Esophagus (tissue), 2 donors: ENCODE results near the gene LRRC9. TPM values are rescaled to one million over a fixed set of nuclear protein-coding genes. Genes with fewer than 3 reads are reported as not detected.

Experiments
- H3K27ac ChIP-seq, 2 donors: one replicate each; pipeline ENCODE4 v1.5.1; 2013; ENCODE audit warnings: low read depth in 2 of 2, mild to moderate bottlenecking in 2 of 2, inconsistent platforms in 1 of 2, low read length in 1 of 2, moderate library complexity in 1 of 2
- H3K27me3 ChIP-seq, 2 donors: one replicate each; pipeline ENCODE4 v1.6.1; 2013; ENCODE audit warnings: low read length in 2 of 2, control low read depth in 1 of 2, mild to moderate bottlenecking in 1 of 2; ENCODE audit not compliant: insufficient read depth in 2 of 2, control insufficient read depth in 1 of 2
- H3K36me3 ChIP-seq, 2 donors: one replicate each; pipeline ENCODE4 v1.6.1; 2013; ENCODE audit warnings: low read length in 1 of 2; ENCODE audit not compliant: control insufficient read depth in 2 of 2, insufficient read depth in 2 of 2
- H3K4me1 ChIP-seq, 2 donors: one replicate each; pipeline ENCODE4 v1.6.1; 2013; ENCODE audit warnings: low read length in 1 of 2; ENCODE audit not compliant: control insufficient read depth in 2 of 2, insufficient read depth in 2 of 2
- H3K4me3 ChIP-seq, 2 donors: one replicate each; pipeline ENCODE4 v1.5.1; 2013; ENCODE audit warnings: low read length in 2 of 2, mild to moderate bottlenecking in 2 of 2, low read depth in 1 of 2, moderate library complexity in 1 of 2
- H3K9me3 ChIP-seq, 2 donors: one replicate each; pipeline ENCODE4 v1.6.1; 2013; ENCODE audit warnings: mild to moderate bottlenecking in 2 of 2, low read depth in 1 of 2, low read length in 1 of 2, moderate library complexity in 1 of 2; ENCODE audit not compliant: control insufficient read depth in 2 of 2, insufficient read depth in 1 of 2
- WGBS, 2 donors: extraction: QIAGEN DNeasy Blood & Tissue Kit; methylation state at CpG; one replicate each; pipeline ENCODE4 v1.1.7; 2013; 5-methylcytosine and 5-hydroxymethylcytosine counted together
- polyA plus RNA-seq, 2 donors: library from polyadenylated mRNA; stranded (reverse); fragments of 200-250 nt; gene quantifications; one replicate each; pipeline ENCODE4 v1.2.3, GENCODE V29; 2013
- donor health status: healthy with polysubstance abuse.
- donor health status: Bipolar disorder and iron deficiency.

Gene LRRC9
- polyA plus RNA-seq, 2 donors = under 0.01 TPM; not detected in 1

GRCh38 chr14:60085693-60086092 is 165.7 kb downstream of the LRRC9 start:
- 92 to 93% methylated on average over 3 of the region's 3 CpGs for WGBS, 2 donors

GRCh38 chr14:60087668-60088067 is 167.7 kb downstream of the LRRC9 start:
- no peaks in the 10 kb centered on the region for H3K9me3 ChIP-seq
- H3K4me3 ChIP-seq = no peak overlapping the region
- 87 to 91% methylated on average over 3 of the region's 3 CpGs for WGBS, 2 donors
- H3K36me3 ChIP-seq = no peaks in the 10 kb centered on the region
- no peaks in the 10 kb centered on the region for H3K4me1 ChIP-seq
- H3K27ac ChIP-seq = no peak overlapping the region
- H3K27me3 ChIP-seq = no peaks in the 10 kb centered on the region

More at GRCh38 chr14:60085693-60086092, 165.7 kb downstream of the LRRC9 start:
- Histone ChIP-seq H3K27ac (no peak overlapping the region), H3K36me3 (no peaks in the 10 kb centered on the region), H3K4me3 (no peak overlapping the region), H3K9me3 (no peaks in the 10 kb centered on the region), H3K4me1 (no peaks in the 10 kb centered on the region), H3K27me3 (no peaks in the 10 kb centered on the region)

- 62 to 74% methylated on average over 4 of the region's 4 CpGs for WGBS, 2 donors
- Histone ChIP-seq H3K27me3 (no peaks in the 10 kb centered on the region), H3K36me3 (no peaks in the 10 kb centered on the region), H3K9me3 (no peaks in the 10 kb centered on the region), H3K27ac (no peak overlapping the region), H3K4me3 (no peak overlapping the region), H3K4me1 (no peaks in the 10 kb centered on the region)
These were observed 169.3 kb downstream of the LRRC9 start for GRCh38 chr14:60089221-60089620.

- WGBS, 2 donors = 9% methylated on average over 16 of the region's 16 CpGs
- Histone ChIP-seq H3K27me3 (no peaks in the 10 kb centered on the region), H3K36me3 (no peaks in the 10 kb centered on the region), H3K27ac (peak overlapping the region; percentile 98 to 100), H3K4me1 (peaks cover 0 to 3% of the 10 kb centered on the region in 2 donors), H3K9me3 (no peaks in the 10 kb centered on the region), H3K4me3 (peak overlapping the region; percentile 72 to 95)
These were observed 171.0 kb downstream of the LRRC9 start for GRCh38 chr14:60090864-60091519.

GRCh38 chr14:60091550-60092525 is 171.9 kb downstream of the LRRC9 start, which contains the start of gene PCNX4:
PCNX4 (plus strand) TSS chr14:60091923; CDS start chr14:60107639, 15,716 bp downstream.
- Histone ChIP-seq H3K4me3 (peak within 1 kb of the TSS; percentile 72 to 95), H3K4me1 (peaks cover 0 to 3% of the 10 kb centered on the region in 2 donors), H3K9me3 (no peaks in the 10 kb centered on the region), H3K27ac (peak within 1 kb of the TSS; percentile 98 to 100), H3K36me3 (no peaks in the 10 kb centered on the region), H3K27me3 (no peaks in the 10 kb centered on the region)
- 0% methylated on average over 88 of the region's 88 CpGs for WGBS, 2 donors

GRCh38 chr14:60092526-60092920 is 172.6 kb downstream of the LRRC9 start:
- Histone ChIP-seq H3K27ac (peak overlapping the region; percentile 98 to 100), H3K36me3 (no peaks in the 10 kb centered on the region), H3K4me1 (peaks cover 0 to 3% of the 10 kb centered on the region in 2 donors), H3K4me3 (peak overlapping the region; percentile 72 to 95), H3K27me3 (no peaks in the 10 kb centered on the region), H3K9me3 (no peaks in the 10 kb centered on the region)
- 0% methylated on average over 14 of the region's 14 CpGs for WGBS, 2 donors

- H3K27ac ChIP-seq = peak overlapping the region; percentile 98 to 100
- peak overlapping the region; percentile 72 to 95 for H3K4me3 ChIP-seq
- H3K36me3 ChIP-seq = no peaks in the 10 kb centered on the region
- peaks cover 0 to 3% of the 10 kb centered on the region in 2 donors for H3K4me1 ChIP-seq
- H3K9me3 ChIP-seq = no peaks in the 10 kb centered on the region
- 15% methylated on average over 3 of the region's 3 CpGs for WGBS, 2 donors
- no peaks in the 10 kb centered on the region for H3K27me3 ChIP-seq
These were observed 173.1 kb downstream of the LRRC9 start for GRCh38 chr14:60093080-60093479.

GRCh38 chr14:60093606-60094005 is 173.7 kb downstream of the LRRC9 start:
- Histone ChIP-seq H3K9me3 (no peaks in the 10 kb centered on the region), H3K36me3 (no peaks in the 10 kb centered on the region), H3K4me1 (peaks cover 0 to 3% of the 10 kb centered on the region in 2 donors), H3K4me3 (peak overlapping the region in 1 of 2 donors; percentile 21), H3K27me3 (no peaks in the 10 kb centered on the region), H3K27ac (no peak overlapping the region)

- no peaks in the 10 kb centered on the region for H3K36me3 ChIP-seq
- no peaks in the 10 kb centered on the region for H3K27me3 ChIP-seq
- no peak overlapping the region for H3K4me3 ChIP-seq
- H3K27ac ChIP-seq = no peak overlapping the region
- peaks cover 0 to 3% of the 10 kb centered on the region in 2 donors for H3K4me1 ChIP-seq
- no peaks in the 10 kb centered on the region for H3K9me3 ChIP-seq
- WGBS, 2 donors = 66 to 70% methylated on average over 5 of the region's 5 CpGs
These were observed 174.5 kb downstream of the LRRC9 start for GRCh38 chr14:60094306-60094897.
